IPS-NIHi11 (cell line): Measurements from ENCODE around the gene EEFSEC.

Source experiments
- DNase-seq: peaks from one replicate; pipeline ENCODE4 v3.0.0; 2012; ENCODE audit warnings: mixed read lengths, low spot score

The EEFSEC gene

DNA sequence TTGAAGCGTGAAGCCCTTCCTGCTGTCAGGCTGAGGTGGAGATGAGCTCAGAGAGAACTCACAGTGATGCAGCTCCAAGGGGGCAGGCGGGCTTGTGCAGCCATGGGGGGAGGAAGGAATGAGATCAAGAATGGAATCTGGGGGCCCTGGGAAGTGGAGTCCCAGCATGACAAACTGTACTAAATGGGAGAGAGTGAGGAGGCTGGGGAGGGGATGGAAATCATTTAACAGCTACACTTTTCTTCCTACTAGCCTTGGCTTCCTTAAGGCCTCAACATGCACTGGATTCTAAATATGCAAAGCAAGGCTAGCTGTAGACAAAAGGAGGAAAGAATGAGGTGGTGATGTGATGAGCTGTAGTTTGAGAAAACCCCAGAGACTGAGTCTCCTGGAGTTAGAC is 133.9 kb downstream of the EEFSEC start:
- DNase-seq, result no peak

DNA sequence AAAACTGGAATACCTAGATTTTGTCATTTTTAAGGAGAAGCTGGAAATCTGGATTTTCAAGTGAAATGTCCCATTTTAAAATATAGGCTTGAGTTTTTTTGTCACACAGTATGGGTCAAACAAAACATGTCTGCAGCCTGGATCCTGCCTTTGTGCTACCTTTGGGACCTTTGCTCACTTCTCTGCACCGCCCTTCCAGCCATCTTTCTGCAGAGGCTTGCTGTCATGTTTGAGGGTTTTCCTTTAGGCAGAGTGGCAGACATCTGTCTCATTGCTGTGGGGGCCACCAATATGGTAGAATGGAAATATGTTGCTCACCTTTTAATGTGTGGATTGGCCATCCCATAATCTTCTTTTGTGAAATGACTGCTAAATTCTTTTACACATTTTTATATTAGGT is 136.3 kb downstream of the EEFSEC start:
- DNase-seq, result no peak

- DNase-seq, result no peak
These were observed 137.2 kb downstream of the EEFSEC start for GRCh38 chr3:128290484-128290883.

DNA sequence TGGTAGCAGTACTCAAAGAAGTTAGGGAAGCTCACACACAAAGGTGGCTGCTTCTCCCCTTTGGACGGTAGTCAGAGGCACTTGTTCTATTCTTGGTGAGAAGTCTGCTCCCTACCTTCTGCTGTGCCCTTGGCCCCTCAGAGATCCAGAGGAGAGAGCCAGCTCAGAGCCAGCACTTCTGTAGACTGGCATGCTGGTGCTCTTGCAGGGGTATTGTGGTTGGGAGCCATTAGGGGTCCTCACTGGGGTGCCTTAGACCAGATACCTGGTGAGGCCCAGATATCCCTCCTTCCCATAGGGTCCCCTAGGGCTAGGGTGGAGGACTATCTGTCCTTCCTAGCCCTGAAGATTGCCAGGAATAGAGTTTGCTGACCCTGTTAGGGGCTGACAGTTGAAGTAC is 140.6 kb downstream of the EEFSEC start:
- no peak for DNase-seq

DNA sequence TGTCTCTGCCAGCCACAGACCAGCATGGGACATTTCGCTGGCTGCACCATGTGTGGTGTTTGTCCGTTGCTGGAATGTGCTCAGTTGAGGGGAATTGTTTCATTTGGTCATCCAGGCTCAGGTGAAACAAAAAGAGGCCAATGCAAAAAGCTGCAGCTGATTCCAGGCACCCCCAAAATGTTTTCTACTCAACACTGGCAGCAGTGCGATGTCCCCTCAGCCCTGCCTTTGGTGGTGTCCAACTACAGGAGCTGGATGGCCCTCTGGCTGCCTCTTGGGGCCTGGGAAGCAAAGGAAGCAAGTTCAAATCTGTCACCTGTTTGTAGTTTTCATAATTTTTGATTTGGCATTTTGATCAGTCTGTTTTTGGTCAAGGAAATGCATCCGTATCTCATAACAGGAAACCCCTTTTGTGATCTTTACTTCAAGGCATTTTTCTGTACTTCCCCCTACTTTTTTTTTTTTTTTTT is 141.8 kb downstream of the EEFSEC start:
- DNase-seq, result no peak

DNA sequence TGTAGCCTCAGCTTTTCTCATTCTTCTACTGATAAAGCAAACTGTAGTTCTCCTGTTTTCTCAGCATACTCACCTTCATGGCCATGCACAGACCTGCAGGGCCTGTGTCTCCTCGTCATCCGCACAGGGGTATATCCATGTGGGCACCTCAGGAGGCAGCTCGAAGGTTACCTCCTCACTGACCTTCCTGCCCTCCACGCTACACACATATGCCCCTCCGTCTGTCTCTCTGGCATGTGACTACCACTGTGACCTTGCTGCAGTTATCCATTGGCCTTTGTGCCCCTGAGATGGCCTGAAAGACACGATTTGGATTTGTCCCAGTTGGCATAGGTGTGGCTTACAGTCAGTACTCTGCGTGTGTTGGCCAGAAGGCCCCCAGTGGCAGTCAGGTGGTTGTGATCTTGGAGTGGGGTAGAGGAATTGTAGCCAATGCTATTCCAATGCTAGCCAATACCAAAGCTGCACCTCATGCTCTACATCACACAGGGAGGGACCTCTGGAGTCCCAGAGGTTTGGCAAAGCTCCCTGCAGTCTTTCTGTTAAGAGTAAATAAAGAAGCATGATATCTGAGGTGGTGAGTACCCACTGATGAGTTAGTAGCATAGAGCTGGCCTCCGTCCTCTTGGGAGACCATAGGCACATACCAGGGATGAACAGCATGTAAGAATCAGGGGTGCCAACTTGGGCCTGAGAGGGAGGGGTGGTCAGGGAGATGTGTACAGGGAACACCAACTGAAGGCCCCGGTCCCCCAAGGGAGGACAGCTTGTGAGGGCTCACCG is 143.4 kb downstream of the EEFSEC start:
- DNase-seq, result no peak

- no peak for DNase-seq
These were observed 144.3 kb downstream of the EEFSEC start for GRCh38 chr3:128297401-128298138.

- DNase-seq, result no peak
These were observed 148.1 kb downstream of the EEFSEC start for GRCh38 chr3:128301186-128302023.

DNA sequence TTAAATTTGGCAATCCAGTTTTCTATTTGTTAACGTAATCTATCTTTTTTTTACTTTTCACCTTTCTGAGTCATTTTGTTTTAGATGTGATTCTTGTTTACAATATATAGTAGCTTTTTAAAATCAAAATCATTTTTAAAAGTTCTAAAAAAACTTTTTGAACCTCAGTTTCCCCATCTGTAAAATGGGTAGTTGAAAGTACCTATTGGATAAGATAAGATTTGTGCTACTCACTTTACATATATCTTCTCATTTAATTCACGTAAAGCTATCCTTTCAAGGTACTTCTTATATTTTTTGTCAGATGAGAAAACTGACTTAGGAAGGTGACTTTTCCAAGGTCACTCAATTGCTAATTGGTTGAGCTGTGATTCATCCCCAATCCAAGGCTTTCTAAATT is 153.2 kb downstream of the EEFSEC start:
- DNase-seq, result no peak

- DNase-seq, result no peak
These were observed 153.8 kb downstream of the EEFSEC start for GRCh38 chr3:128307029-128307633.

- no peak for DNase-seq
These were observed 154.6 kb downstream of the EEFSEC start for GRCh38 chr3:128307781-128308469.

- DNase-seq, result no peak
These were observed 155.7 kb downstream of the EEFSEC start for GRCh38 chr3:128309026-128309425.

GRCh38 chr3:128310286-128311058 is 157.2 kb downstream of the EEFSEC start:
- DNase-seq, result no peak

DNA sequence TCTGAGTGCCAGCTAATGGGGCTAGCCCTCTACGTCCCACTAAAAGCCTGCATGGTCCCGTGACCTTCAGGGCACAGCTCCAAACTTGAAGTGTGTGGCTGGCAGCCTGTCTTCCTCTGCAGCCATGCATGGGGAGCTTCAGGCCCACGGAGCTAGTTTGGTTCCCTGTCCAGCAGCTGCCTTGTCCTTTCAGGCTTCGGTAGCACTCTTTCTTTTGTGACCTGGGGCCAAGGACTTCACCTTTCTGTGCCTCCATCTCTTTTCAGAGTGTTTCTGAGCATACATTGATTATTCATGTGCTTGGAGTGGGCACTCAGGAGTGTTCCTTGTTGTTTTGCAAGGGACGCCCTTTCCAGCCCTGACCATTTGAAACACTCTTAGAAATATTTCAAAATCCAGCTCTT is 158.2 kb downstream of the EEFSEC start:
- DNase-seq, result no peak

- DNase-seq, result no peak
These were observed 159.0 kb downstream of the EEFSEC start for GRCh38 chr3:128312271-128312670.

DNA sequence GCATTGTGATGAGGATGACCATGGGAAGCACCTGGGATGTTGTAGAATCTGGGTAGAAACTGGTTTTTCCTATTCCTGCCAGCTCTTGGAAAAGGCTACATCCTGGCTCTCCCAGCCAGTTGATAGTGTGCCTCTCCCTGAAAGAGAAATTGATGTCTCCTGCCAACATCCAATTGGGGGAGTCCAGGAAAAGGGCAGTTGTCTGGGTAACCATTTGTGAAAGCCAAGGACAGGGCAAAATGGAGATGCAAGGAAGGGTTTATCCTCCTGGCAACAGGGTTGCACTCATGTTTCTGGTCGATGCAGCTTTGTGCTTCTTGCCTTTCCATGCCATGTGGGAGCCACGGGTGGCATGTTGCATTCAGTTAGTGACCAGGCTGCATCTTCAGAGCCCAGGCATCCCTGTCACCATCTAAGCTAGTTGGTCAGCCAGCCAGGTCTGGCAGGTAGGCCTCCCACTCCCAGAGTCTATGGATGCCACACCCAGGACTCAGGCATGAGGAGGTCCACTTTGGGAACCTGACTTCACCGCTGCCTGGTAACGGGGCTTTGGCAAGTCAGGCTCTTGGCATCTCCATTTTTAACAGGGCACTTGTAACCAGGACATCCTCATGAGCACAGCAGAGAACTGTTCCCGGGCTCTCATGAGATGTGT is 159.9 kb downstream of the EEFSEC start:
- DNase-seq, result no peak

DNA sequence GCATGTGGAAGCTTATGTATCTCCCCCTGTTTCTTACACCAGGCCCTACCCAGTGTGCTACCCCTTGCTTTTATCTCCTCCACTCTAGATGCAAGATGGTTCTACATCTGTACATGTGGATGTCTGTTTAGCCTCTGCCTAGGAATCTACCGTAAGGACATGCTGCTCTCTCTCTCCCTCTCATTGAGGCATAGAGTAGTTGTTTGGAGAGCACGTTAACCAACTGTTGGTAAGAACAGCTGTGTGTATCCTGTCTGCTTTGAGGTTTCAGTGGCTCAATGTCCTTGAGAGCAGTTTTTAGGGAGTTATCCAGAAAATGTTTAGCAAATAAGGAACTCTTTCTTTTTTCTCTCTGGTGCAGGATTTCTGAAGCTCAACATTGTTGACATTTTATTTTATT is 160.7 kb downstream of the EEFSEC start:
- no peak for DNase-seq

GRCh38 chr3:128315313-128315712 is 162.0 kb downstream of the EEFSEC start:
- no peak for DNase-seq

GRCh38 chr3:128316481-128316891 is 163.2 kb downstream of the EEFSEC start:
- no peak for DNase-seq

DNA sequence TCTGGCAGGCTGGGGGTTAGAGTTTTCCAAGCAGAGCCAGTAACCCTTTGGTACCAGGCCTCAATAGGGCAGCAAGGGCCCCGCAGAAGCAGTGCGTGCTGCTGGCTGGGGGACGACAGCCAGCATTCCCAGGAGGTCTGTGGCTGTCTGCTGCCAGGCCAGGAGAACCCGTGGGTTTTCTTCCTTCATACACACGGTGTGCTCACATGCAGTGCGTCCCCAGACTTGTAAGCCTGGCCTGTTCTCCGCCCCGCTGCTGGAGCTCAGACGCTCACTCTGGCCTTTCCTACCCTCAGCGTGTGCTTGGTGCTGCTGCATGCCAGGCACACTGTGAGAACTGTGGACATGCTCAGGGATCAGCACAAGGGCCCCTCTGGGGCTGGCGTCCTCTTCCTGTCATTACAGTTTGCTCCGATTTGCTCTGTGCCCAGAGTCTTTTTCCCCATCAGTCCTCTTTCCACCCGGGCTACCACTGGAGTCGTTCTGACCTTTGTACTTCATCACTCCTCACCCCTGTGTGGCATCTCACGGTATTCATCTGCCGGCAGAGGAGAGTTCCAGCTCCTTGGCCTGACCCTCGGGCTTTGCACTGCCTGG is 163.9 kb downstream of the EEFSEC start:
- no peak for DNase-seq
